ENCODE results near the gene AK1. TPM values are rescaled to one million over a fixed set of nuclear protein-coding genes. Genes with fewer than 3 reads are reported as not detected.
"Not testable (repeated sequence)": the region's sequence is repeated elsewhere in the genome, so short reads cannot be mapped to it uniquely, and the experiment has no call there.

The AK1 gene
- total and polyA plus RNA-seq, 2 experiments from 2014 or later: 175 to 413 TPM

DNA sequence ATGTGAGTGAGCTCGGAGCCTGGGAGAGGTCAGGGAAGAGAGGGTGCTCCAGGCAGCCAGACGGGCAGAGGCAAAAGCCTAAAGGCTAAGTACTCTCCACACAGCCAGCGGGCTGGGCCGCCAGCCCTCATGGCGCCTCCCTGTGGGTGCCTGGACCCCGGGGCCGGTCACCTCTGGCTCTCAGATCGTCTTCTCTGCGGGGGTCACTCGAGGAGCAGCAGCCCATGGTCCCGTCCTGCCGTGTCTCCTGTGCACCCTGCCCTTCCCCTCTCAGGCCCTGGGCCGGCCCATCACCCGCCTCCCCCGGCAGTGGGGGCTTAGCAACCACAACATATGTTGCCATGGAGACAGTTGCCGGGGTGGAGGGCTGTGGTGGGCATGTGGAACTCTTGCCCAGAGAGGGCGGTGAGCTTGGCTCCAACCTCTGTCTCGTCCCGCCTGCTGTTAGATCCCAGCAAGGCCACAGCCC, 4.2 kb downstream of the AK1 start:
- Histone ChIP-seq H3K4me3 (no peak overlapping the region), H3K27me3 (no peaks in the 10 kb centered on the region), H3K9me3 (ENCODE audit: low read depth) (no peaks in the 10 kb centered on the region), H3K27ac (peak overlapping the region; percentile 14), H3K36me3 (peaks cover 4% of the 10 kb centered on the region), H3K4me1 (ENCODE audit: low read depth) (peaks cover 26% of the 10 kb centered on the region)
- DNase-seq (ENCODE audit: low read depth in 1 of 2, low spot score in 1 of 2): no peak
- TF ChIP-seq, protein P1, sequence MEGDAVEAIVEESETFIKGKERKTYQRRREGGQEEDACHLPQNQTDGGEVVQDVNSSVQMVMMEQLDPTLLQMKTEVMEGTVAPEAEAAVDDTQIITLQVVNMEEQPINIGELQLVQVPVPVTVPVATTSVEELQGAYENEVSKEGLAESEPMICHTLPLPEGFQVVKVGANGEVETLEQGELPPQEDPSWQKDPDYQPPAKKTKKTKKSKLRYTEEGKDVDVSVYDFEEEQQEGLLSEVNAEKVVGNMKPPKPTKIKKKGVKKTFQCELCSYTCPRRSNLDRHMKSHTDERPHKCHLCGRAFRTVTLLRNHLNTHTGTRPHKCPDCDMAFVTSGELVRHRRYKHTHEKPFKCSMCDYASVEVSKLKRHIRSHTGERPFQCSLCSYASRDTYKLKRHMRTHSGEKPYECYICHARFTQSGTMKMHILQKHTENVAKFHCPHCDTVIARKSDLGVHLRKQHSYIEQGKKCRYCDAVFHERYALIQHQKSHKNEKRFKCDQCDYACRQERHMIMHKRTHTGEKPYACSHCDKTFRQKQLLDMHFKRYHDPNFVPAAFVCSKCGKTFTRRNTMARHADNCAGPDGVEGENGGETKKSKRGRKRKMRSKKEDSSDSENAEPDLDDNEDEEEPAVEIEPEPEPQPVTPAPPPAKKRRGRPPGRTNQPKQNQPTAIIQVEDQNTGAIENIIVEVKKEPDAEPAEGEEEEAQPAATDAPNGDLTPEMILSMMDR (IDR thresholded peaks at IDR 0.05; ENCODE audit: low read depth, low read length): no peak

DNA sequence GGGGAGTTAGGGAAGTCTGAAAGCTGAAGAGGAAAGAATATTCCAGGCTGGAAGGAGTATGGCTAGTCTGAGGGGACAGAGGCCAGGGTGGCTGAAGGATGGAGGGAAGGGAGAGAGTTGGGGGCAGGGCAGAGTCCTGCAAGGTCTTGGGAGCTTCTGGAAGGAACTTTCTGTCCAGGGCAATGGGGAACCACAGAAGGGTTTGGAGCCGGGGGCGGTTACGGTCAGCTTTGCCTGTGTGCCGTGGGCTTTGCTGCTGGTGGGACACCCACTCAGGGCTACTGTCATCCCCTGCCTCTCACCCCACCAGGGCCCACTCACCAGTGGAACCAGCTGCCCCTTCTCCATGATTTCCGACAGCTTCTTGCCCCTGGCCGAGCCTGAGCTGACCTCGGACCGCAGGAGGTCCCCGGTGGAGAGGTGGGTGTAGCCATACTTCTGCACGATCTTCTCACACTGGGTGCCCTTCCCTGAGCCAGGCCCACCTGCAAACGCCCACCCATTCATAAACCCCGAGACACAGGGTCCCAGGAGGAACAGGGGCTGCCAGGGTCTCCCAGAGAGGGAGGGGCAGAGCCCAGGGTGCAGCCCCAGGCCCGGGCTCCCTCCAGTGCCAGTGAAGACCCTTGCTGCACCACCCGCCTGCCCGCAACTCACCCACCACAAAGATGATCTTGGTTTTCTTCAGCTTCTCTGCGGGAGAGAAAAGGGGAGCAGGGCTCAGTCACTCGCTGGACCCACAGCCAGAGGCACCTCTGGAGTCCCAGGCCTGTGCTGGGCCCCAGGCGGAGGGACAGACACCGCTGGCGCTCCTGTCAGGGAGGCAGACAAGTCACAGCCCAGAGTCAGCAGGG, 4.9 kb downstream of the AK1 start:
- Histone ChIP-seq H3K36me3 (peaks cover 7% of the 10 kb centered on the region), H3K4me3 (no peak overlapping the region), H3K27me3 (no peaks in the 10 kb centered on the region), H3K4me1 (ENCODE audit: low read depth) (peaks cover 20% of the 10 kb centered on the region), H3K27ac (peak overlapping the region; percentile 14), H3K9me3 (ENCODE audit: low read depth) (no peaks in the 10 kb centered on the region)
- TF ChIP-seq, protein P1 (IDR thresholded peaks at IDR 0.05; ENCODE audit: low read depth, low read length): no peak
- DNase-seq (ENCODE audit: low read depth in 1 of 2, low spot score in 1 of 2): no peak

DNA sequence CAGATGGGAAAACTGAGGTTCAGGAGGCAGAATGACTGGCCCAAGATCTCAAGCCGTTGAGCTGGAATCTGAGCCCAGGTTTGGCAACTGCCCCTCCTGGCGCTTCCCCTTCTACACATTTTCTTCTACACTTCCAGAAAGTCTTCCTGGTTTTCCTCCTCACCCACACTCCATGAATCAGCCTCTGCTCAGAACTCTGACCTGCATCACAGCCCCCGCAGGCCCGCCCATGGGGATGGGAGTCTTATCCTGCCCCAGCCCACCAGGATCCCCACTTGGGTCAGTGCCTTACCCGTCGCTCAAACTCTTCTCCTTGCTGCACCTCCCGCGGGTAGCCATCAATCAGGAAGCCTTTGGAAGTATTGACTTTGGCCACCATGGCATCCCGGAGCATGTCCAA, 5.9 kb downstream of the AK1 start:
- Histone ChIP-seq H3K4me1 (ENCODE audit: low read depth) (peaks cover 14% of the 10 kb centered on the region), H3K36me3 (peaks cover 7% of the 10 kb centered on the region), H3K4me3 (no peak overlapping the region), H3K9me3 (ENCODE audit: low read depth) (no peaks in the 10 kb centered on the region), H3K27me3 (no peaks in the 10 kb centered on the region), H3K27ac (no peak overlapping the region)
- TF ChIP-seq, protein P1 (IDR thresholded peaks at IDR 0.05; ENCODE audit: low read depth, low read length): no peak
- no peak for DNase-seq (ENCODE audit: low read depth in 1 of 2, low spot score in 1 of 2)

DNA sequence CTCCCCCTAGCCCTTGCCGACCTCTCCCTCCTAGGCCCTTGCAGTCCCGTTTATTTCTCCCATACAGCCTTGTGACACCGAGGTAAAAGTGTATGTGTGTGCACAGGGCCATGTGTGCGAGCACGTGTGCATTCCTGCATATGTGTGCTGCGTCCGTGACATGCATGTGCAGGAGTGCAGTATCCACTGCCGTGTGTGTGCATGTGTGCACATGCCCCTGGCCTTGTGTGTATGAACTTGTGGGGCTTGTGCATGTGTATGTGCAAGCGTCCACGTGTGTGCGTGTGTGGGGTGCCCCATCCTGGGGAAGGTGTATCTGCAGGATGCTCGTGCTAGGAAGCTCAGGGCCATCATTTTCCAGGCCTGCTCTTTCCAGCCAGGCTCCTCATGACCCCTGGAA, 6.6 kb downstream of the AK1 start:
- TF ChIP-seq, protein P1 (IDR thresholded peaks at IDR 0.05; ENCODE audit: low read depth, low read length): no peak
- no peaks in the 10 kb centered on the region for H3K27me3 ChIP-seq
- H3K9me3 ChIP-seq (ENCODE audit: low read depth): no peaks in the 10 kb centered on the region
- H3K36me3 ChIP-seq: peaks cover 7% of the 10 kb centered on the region
- DNase-seq (ENCODE audit: low read depth in 1 of 2, low spot score in 1 of 2): no peak
- peaks cover 9% of the 10 kb centered on the region for H3K4me1 ChIP-seq (ENCODE audit: low read depth)
- H3K27ac ChIP-seq: no peak overlapping the region
- H3K4me3 ChIP-seq: no peak overlapping the region

DNA sequence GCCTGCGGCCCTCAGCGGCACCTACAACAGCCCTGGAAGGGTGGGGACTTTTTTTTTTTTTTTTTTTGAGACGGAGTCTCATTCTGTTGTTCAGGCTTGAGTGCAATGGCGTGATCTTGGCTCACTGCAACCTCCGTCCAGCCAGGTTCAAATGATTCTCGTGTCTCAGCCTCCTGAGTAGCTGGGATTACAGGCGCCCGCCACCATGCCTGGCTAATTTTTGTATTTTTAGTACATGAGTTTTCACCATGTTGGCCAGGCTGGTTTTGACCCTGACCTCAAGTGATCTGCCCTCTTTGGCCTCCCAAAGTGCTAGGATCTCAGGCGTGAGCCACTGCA, 7.4 kb downstream of the AK1 start:
- H3K4me1 ChIP-seq (ENCODE audit: low read depth); H3K27me3 ChIP-seq; DNase-seq (ENCODE audit: low read depth in 1 of 2, low spot score in 1 of 2); H3K9me3 ChIP-seq (ENCODE audit: low read depth); H3K27ac ChIP-seq; H3K4me3 ChIP-seq; H3K36me3 ChIP-seq: not testable (repeated sequence)

Data from cardiac muscle cell (in vitro differentiated cells and primary cell).